Measurements from ENCODE around the gene TACR1. TPM values are rescaled to one million over a fixed set of nuclear protein-coding genes. Genes with fewer than 3 reads are reported as not detected.
A peak's percentile ranks its signal among the peaks of the same experiment; 100 is the strongest.

The TACR1 gene
- total and polyA plus RNA-seq, 2 of the 8 experiments (the other 6 are each of a cell fraction or from before 2014, with no cell fraction given): 0.09 to 0.37 TPM

GRCh38 chr2:75153221-75153620 is 46.1 kb downstream of the TACR1 start:
- Histone ChIP-seq H3K56ac (replicated peaks; ENCODE audit: insufficient read length, low read depth, low read length) (no peak overlapping the region), H2BK5ac (ENCODE audit: low read depth, low read length) (no peak overlapping the region), H3K18ac (ENCODE audit: extremely low read depth, low read length) (no peak overlapping the region), H3K14ac (ENCODE audit: insufficient read length) (no peak overlapping the region), H3K79me1 (ENCODE audit: low read depth, low read length) (no peaks in the 10 kb centered on the region), H2BK120ac (replicated peaks; ENCODE audit: low read depth, low read length) (no peak overlapping the region), H4K8ac (ENCODE audit: extremely low read depth, insufficient read depth, low read length) (no peak overlapping the region), H2AFZ (ENCODE audit: low read length) (no peak overlapping the region), H3K9me3 (ENCODE audit: insufficient read depth in 2 of 2, low read depth in 1 of 2, low read length in 1 of 2) (no peaks in the 10 kb centered on the region), H2BK15ac (ENCODE audit: low read length) (no peak overlapping the region), H3K23me2 (ENCODE audit: low read depth, low read length) (no peaks in the 10 kb centered on the region), H4K20me1 (replicated peaks in 1 of 2; ENCODE audit: control insufficient read depth in 1 of 2, insufficient read depth in 2 of 2, low read length in 2 of 2) (no peaks in the 10 kb centered on the region), H2BK12ac (ENCODE audit: low read depth, low read length) (no peak overlapping the region), H3K23ac (ENCODE audit: insufficient read length) (no peak overlapping the region), H3K4ac (replicated peaks; ENCODE audit: insufficient read length, low read depth, low read length) (no peak overlapping the region), H2BK20ac (ENCODE audit: low read length) (no peak overlapping the region), H3K4me3 (ENCODE audit: extremely low read depth in 1 of 4, insufficient read depth in 2 of 4, low read depth in 3 of 4, low read length in 4 of 4) (no peak overlapping the region), H3K27me3 (replicated peaks in 1 of 4; ENCODE audit: control insufficient read depth in 3 of 4, extremely low read depth in 1 of 4, insufficient read depth in 3 of 4, low read length in 3 of 4) (no peaks in the 10 kb centered on the region), H3K36me3 (ENCODE audit: control insufficient read depth in 2 of 4, insufficient read depth in 4 of 4, low read length in 3 of 4) (no peaks in the 10 kb centered on the region), H3K9ac (replicated peaks in 1 of 4; ENCODE audit: extremely low read depth in 1 of 4, low read depth in 3 of 4, low read length in 3 of 4) (no peak overlapping the region), H3K4me2 (ENCODE audit: insufficient read depth in 1 of 2, low read depth in 2 of 2, low read length in 2 of 2) (no peak overlapping the region), H3K27ac (ENCODE audit: low read depth, low read length) (no peak overlapping the region), H3K79me2 (ENCODE audit: control insufficient read depth in 1 of 2, insufficient read depth in 2 of 2, low read length in 2 of 2) (no peaks in the 10 kb centered on the region), H2AK5ac (ENCODE audit: low read depth, low read length) (no peak overlapping the region), H3K4me1 (replicated peaks in 1 of 4; ENCODE audit: control insufficient read depth in 3 of 4, insufficient read depth in 4 of 4, low read length in 3 of 4) (peaks cover 4 to 10% (median 4%) of the 10 kb centered on the region in 4 experiments; a peak in 6 of 7 replicates), H4K91ac (replicated peaks; ENCODE audit: insufficient read length, low read length) (peak overlapping the region; percentile 9), H4K5ac (ENCODE audit: insufficient read length, low read depth, low read length) (no peak overlapping the region)
- CTCF ChIA-PET (ENCODE audit: partially characterized antibody): interaction anchor here (0.5 to 2.9 kb wide), 12 partner anchors 12 to 1431 kb away, joined by 3 to 16 read pairs (median 4); partner anchors contain the start of gene TACR1
- POLR2A ChIA-PET (ENCODE audit: partially characterized antibody): interaction anchor here (0.9 kb wide), 1 partner anchor 12 kb away, joined by 6 read pairs; no protein-coding TSS in a partner anchor
- FAIRE-seq (no peak), DNase-seq (ENCODE audit: low read depth in 1 of 2, low spot score in 2 of 2) (no peak)
- WGBS, 2 experiments (ENCODE audit: extremely low coverage in 1 of 2, insufficient coverage in 1 of 2, insufficient read length in 1 of 2, insufficient replicate concordance in 2 of 2, low coverage in 1 of 2, low lambda C conversion rate in 2 of 2, missing lambda C conversion rate in 1 of 2): 100% methylated on average over 1 of the region's 1 CpG; no CpG with 5 or more reads in 1 of the 2 experiments

Measured in H1 (cell line).